ENCODE results near the gene COPE.

The COPE gene

GRCh38 chr19:18866800-18867123 lies 52.4 kb downstream of the COPE start:
- H3K4me2 ChIP-seq (ENCODE audit: low read length), result no peak overlapping the region
- no peak overlapping the region for H3K27ac ChIP-seq (ENCODE audit: low read length)
- H3K9me3 ChIP-seq (ENCODE audit: insufficient read depth, low read length), result no peaks in the 10 kb centered on the region
- H3K9ac ChIP-seq (ENCODE audit: low read length), result no peak overlapping the region
- H3K36me3 ChIP-seq (replicated peaks; ENCODE audit: low read depth, low read length), result peaks cover 56% of the 10 kb centered on the region
- H2AFZ ChIP-seq (ENCODE audit: low read depth, low read length), result no peak overlapping the region
- H3K4me3 ChIP-seq (ENCODE audit: low read length), result no peak overlapping the region
- H4K20me1 ChIP-seq (ENCODE audit: insufficient read depth, low read length), result no peaks in the 10 kb centered on the region; the same call in 1 of the 2 replicates
- TF ChIP-seq CTCF (IDR thresholded peaks at IDR 0.05; ENCODE audit: low read depth, low read length) (no peak; the same call in 1 of the 2 replicates), EZH2phosphoT487 (IDR thresholded peaks at IDR 0.05; ENCODE audit: low read depth) (no peak)
- H3K79me2 ChIP-seq (ENCODE audit: low read length), result peaks cover 4% of the 10 kb centered on the region; the same call in 1 of the 2 replicates
- H3K27me3 ChIP-seq (ENCODE audit: low read depth, low read length), result no peaks in the 10 kb centered on the region
- peaks cover 2% of the 10 kb centered on the region for H3K4me1 ChIP-seq (ENCODE audit: low read length)

- Histone ChIP-seq H3K27ac (ENCODE audit: low read length) (no peak overlapping the region), H3K27me3 (ENCODE audit: low read depth, low read length) (no peaks in the 10 kb centered on the region), H4K20me1 (ENCODE audit: insufficient read depth, low read length) (no peaks in the 10 kb centered on the region; the same call in 1 of the 2 replicates), H3K4me2 (ENCODE audit: low read length) (no peak overlapping the region), H2AFZ (ENCODE audit: low read depth, low read length) (no peak overlapping the region), H3K4me1 (ENCODE audit: low read length) (peaks cover 8% of the 10 kb centered on the region), H3K36me3 (replicated peaks; ENCODE audit: low read depth, low read length) (peaks cover 59% of the 10 kb centered on the region), H3K79me2 (ENCODE audit: low read length) (peaks cover 4% of the 10 kb centered on the region; the same call in 1 of the 2 replicates), H3K9ac (ENCODE audit: low read length) (no peak overlapping the region), H3K4me3 (ENCODE audit: low read length) (no peak overlapping the region), H3K9me3 (ENCODE audit: insufficient read depth, low read length) (no peaks in the 10 kb centered on the region)
- TF ChIP-seq CTCF (IDR thresholded peaks at IDR 0.05; ENCODE audit: low read depth, low read length), result peak; percentile 98
- TF ChIP-seq EZH2phosphoT487 (IDR thresholded peaks at IDR 0.05; ENCODE audit: low read depth), result no peak
These were observed 53.0 kb downstream of the COPE start for GRCh38 chr19:18865973-18866799.

DNA sequence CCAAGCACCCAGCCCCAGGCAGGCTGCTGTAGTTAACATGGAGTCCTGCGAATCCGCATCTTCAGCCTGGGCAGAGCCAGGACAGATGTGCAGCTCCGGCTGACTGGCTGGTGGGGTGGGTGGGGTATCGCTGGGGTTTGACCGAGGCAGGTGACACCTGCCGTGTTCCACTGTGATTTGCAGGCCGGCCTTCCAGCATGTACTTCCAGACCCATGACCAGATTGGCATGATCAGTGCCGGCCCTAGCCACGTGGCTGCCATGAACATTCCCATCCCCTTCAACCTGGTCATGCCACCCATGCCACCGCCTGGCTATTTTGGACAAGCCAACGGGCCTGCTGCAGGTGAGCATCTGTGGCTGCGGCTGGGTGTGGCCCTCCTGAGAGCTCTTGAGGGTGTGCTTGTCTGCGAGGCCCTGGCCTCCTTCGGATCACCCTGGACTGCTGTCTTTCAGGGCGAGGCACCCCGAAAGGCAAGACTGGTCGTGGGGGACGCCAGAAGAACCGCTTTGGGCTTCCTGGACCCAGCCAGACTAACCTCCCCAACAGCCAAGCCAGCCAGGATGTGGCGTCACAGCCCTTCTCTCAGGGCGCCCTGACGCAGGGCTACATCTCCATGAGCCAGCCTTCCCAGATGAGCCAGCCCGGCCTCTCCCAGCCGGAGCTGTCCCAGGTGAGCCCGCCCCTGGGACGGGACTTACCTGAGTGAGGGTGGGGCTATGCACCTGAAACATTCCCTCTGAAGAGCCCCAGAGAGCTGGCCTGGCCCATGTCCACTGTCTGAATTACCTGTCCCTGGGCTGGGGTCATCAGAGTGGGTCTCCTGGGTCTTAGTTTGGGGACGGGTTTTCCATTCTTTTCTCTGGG lies 53.8 kb downstream of the COPE start:
- TF ChIP-seq CTCF (IDR thresholded peaks at IDR 0.05; ENCODE audit: low read depth, low read length), result no peak
- no peak for TF ChIP-seq EZH2phosphoT487 (IDR thresholded peaks at IDR 0.05; ENCODE audit: low read depth)
- H3K9ac ChIP-seq (ENCODE audit: low read length), result no peak overlapping the region

GRCh38 chr19:18863843-18864362 lies 55.3 kb downstream of the COPE start:
- peaks cover 19% of the 10 kb centered on the region for H3K4me1 ChIP-seq (ENCODE audit: low read length)
- H3K79me2 ChIP-seq (ENCODE audit: low read length), result peaks cover 12% of the 10 kb centered on the region; the same call in 1 of the 2 replicates
- no peak overlapping the region for H3K9ac ChIP-seq (ENCODE audit: low read length)
- no peak overlapping the region for H3K27ac ChIP-seq (ENCODE audit: low read length)
- TF ChIP-seq EZH2phosphoT487 (IDR thresholded peaks at IDR 0.05; ENCODE audit: low read depth) (no peak), CTCF (IDR thresholded peaks at IDR 0.05; ENCODE audit: low read depth, low read length) (no peak)
- no peak overlapping the region for H2AFZ ChIP-seq (ENCODE audit: low read depth, low read length)
- H3K9me3 ChIP-seq (ENCODE audit: insufficient read depth, low read length), result no peaks in the 10 kb centered on the region
- H4K20me1 ChIP-seq (ENCODE audit: insufficient read depth, low read length), result no peaks in the 10 kb centered on the region; the same call in 1 of the 2 replicates
- H3K27me3 ChIP-seq (ENCODE audit: low read depth, low read length), result no peaks in the 10 kb centered on the region
- H3K4me2 ChIP-seq (ENCODE audit: low read length), result no peak overlapping the region
- no peak overlapping the region for H3K4me3 ChIP-seq (ENCODE audit: low read length)
- peaks cover 78% of the 10 kb centered on the region for H3K36me3 ChIP-seq (replicated peaks; ENCODE audit: low read depth, low read length)

More for the DNA sequence above, 53.8 kb downstream of the COPE start:
- H3K36me3 ChIP-seq (replicated peaks; ENCODE audit: low read depth, low read length), result peaks cover 68% of the 10 kb centered on the region
- no peak overlapping the region for H3K4me3 ChIP-seq (ENCODE audit: low read length)
- no peak overlapping the region for H3K4me2 ChIP-seq (ENCODE audit: low read length)
- peaks cover 12% of the 10 kb centered on the region; the same call in 1 of the 2 replicates for H3K79me2 ChIP-seq (ENCODE audit: low read length)
- no peaks in the 10 kb centered on the region; the same call in 1 of the 2 replicates for H4K20me1 ChIP-seq (ENCODE audit: insufficient read depth, low read length)
- H3K27ac ChIP-seq (ENCODE audit: low read length), result no peak overlapping the region
- peaks cover 16% of the 10 kb centered on the region for H3K4me1 ChIP-seq (ENCODE audit: low read length)
- H3K9me3 ChIP-seq (ENCODE audit: insufficient read depth, low read length), result no peaks in the 10 kb centered on the region
- no peak overlapping the region for H2AFZ ChIP-seq (ENCODE audit: low read depth, low read length)
- no peaks in the 10 kb centered on the region for H3K27me3 ChIP-seq (ENCODE audit: low read depth, low read length)

Measured in OCI-LY3 (cell line).